Ascending aorta (tissue), 2 donors: ENCODE data around the gene CTNND2. TPM values are rescaled to one million over a fixed set of nuclear protein-coding genes. Genes with fewer than 3 reads are reported as not detected.

Experiments used
- DNase-seq, 2 donors: peaks; one replicate each; pipeline ENCODE4 v3.0.0-alpha.2; 2019; ENCODE audit warnings: low spot score in 2 of 2
- H3K27ac ChIP-seq, 2 donors: fragments of 200-600 bp; sonication (generic); one replicate each; pipeline ENCODE4 v1.5.1; 2016 to 2017; ENCODE audit warnings: mild to moderate bottlenecking in 1 of 2
- H3K27me3 ChIP-seq: fragments of 200-600 bp; sonication (generic); one replicate; pipeline ENCODE4 v1.5.1; 2017
- H3K36me3 ChIP-seq, 2 donors: fragments of 200-600 bp; sonication (generic); one replicate each; pipeline ENCODE4 v1.5.1; 2016
- H3K4me1 ChIP-seq, 2 donors: fragments of 200-600 bp; sonication (generic); one replicate each; pipeline ENCODE4 v1.5.1; 2016 to 2017; ENCODE audit warnings: mild to moderate bottlenecking in 1 of 2
- H3K4me3 ChIP-seq, 2 donors: fragments of 200-600 bp; sonication (generic); one replicate each; pipeline ENCODE4 v1.5.1; 2016 to 2017; ENCODE audit warnings: mild to moderate bottlenecking in 1 of 2
- H3K9me3 ChIP-seq, 2 donors: fragments of 200-600 bp; sonication (generic); one replicate each; pipeline ENCODE4 v1.5.1; 2016
- intact Hi-C: fragments of 100-400 bp; cut with DNase I; formaldehyde crosslinking; loops from one replicate; pipeline ENCODE4 v1.15.1; 2023
- total RNA-seq: library from RNA; depleted of rRNA; stranded (reverse); fragments of >200 nt; gene quantifications from one replicate; pipeline ENCODE4 v1.1.0, GENCODE V29; 2016
- TF ChIP-seq, protein P1 (sequence below), 3 experiments: fragments of 200-600 bp in 2 of 3; fragments of 450-650 bp in 1 of 3; sonication (generic) in 2 of 3; IDR thresholded peaks; one replicate each; pipeline ENCODE4 v1.5.1; 2016 to 2019; ENCODE audit warnings: antibody characterized with exemption in 3 of 3, mild to moderate bottlenecking in 1 of 3, moderate library complexity in 1 of 3

Gene CTNND2
- total RNA-seq, 1 donor from 2014 or later, result 0.11 TPM

GRCh38 chr5:11164531-11165294 lies 739.5 kb downstream of the CTNND2 start:
- TF ChIP-seq, protein P1, sequence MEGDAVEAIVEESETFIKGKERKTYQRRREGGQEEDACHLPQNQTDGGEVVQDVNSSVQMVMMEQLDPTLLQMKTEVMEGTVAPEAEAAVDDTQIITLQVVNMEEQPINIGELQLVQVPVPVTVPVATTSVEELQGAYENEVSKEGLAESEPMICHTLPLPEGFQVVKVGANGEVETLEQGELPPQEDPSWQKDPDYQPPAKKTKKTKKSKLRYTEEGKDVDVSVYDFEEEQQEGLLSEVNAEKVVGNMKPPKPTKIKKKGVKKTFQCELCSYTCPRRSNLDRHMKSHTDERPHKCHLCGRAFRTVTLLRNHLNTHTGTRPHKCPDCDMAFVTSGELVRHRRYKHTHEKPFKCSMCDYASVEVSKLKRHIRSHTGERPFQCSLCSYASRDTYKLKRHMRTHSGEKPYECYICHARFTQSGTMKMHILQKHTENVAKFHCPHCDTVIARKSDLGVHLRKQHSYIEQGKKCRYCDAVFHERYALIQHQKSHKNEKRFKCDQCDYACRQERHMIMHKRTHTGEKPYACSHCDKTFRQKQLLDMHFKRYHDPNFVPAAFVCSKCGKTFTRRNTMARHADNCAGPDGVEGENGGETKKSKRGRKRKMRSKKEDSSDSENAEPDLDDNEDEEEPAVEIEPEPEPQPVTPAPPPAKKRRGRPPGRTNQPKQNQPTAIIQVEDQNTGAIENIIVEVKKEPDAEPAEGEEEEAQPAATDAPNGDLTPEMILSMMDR (IDR thresholded peaks at IDR 0.05), result no peak
- intact Hi-C loops, result no loop called here
- no peak overlapping the region for H3K27ac ChIP-seq
- no peaks in the 10 kb centered on the region for H3K9me3 ChIP-seq
- no peaks in the 10 kb centered on the region for H3K36me3 ChIP-seq
- H3K27me3 ChIP-seq, result no peaks in the 10 kb centered on the region
- H3K4me3 ChIP-seq, result no peak overlapping the region
- no peak for DNase-seq
- H3K4me1 ChIP-seq, result no peaks in the 10 kb centered on the region

- Histone ChIP-seq H3K36me3 (no peaks in the 10 kb centered on the region), H3K4me3 (no peak overlapping the region), H3K27ac (no peak overlapping the region), H3K27me3 (no peaks in the 10 kb centered on the region), H3K9me3 (no peaks in the 10 kb centered on the region), H3K4me1 (no peaks in the 10 kb centered on the region)
- intact Hi-C loops, result no loop called here
- TF ChIP-seq, protein P1 (IDR thresholded peaks at IDR 0.05), result no peak
- no peak for DNase-seq
Observed at GRCh38 chr5:11157132-11157531, 747.1 kb downstream of the CTNND2 start.

- intact Hi-C loops, result no loop called here
- H3K9me3 ChIP-seq, result no peaks in the 10 kb centered on the region
- TF ChIP-seq, protein P1 (IDR thresholded peaks at IDR 0.05), result no peak
- H3K27ac ChIP-seq, result no peak overlapping the region
- no peak for DNase-seq
- no peaks in the 10 kb centered on the region for H3K27me3 ChIP-seq
- no peaks in the 10 kb centered on the region for H3K4me1 ChIP-seq
- H3K4me3 ChIP-seq, result no peak overlapping the region
- no peaks in the 10 kb centered on the region for H3K36me3 ChIP-seq
Observed at GRCh38 chr5:11153670-11154382, 750.4 kb downstream of the CTNND2 start.

DNA sequence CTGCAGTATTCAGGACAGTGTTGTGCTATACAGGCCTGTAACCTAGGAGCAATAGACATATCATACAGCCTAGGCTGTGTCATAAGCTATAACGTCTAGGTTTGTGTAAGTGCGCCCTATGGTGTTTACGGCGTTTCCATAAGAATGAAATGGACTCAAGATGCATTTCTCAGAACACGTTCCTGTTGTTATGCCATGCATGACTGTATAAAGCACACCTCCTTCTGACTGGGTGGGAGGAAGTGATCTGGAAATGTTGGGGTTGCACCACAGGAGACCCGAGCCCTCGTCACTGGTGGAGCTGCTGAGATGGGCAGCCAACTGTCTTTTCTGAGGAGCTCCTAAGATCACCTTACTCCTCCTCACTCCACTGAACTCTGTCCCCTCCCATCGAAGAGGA lies 751.9 kb downstream of the CTNND2 start:
- Histone ChIP-seq H3K4me1 (no peaks in the 10 kb centered on the region), H3K27ac (no peak overlapping the region), H3K36me3 (no peaks in the 10 kb centered on the region), H3K9me3 (no peaks in the 10 kb centered on the region), H3K27me3 (no peaks in the 10 kb centered on the region), H3K4me3 (no peak overlapping the region)
- intact Hi-C loops, result no loop called here
- DNase-seq, result no peak
- TF ChIP-seq, protein P1 (IDR thresholded peaks at IDR 0.05), result no peak

DNA sequence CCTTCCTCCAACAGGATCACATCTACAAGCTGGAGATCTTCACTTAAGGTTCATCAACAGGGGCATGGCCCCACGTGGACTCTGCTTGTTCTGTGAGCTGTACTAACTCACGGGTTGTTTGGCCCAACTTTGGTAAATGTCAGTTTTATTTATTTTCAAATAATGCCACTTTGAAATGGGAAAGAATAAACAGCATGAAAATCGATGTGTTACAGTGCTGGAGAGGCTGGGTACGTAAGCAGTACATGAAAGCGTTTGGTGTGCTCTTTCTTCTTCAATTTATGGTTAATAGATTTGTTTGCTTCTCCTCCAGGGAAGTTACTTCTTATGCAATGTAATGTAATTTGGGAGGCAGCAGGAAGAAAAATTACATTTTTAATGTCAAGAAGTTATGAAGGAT lies 753.3 kb downstream of the CTNND2 start:
- Histone ChIP-seq H3K36me3 (no peaks in the 10 kb centered on the region), H3K4me1 (no peaks in the 10 kb centered on the region), H3K27me3 (no peaks in the 10 kb centered on the region), H3K4me3 (no peak overlapping the region), H3K9me3 (no peaks in the 10 kb centered on the region), H3K27ac (no peak overlapping the region)
- DNase-seq, result no peak
- intact Hi-C loops, result no loop called here
- TF ChIP-seq, protein P1 (IDR thresholded peaks at IDR 0.05), result no peak
